Right ventricle myocardium superior (tissue), 1 donor: ENCODE data around the gene HAGH. TPM values are rescaled to one million over a fixed set of nuclear protein-coding genes. Genes with fewer than 3 reads are reported as not detected.
"Not testable (repeated sequence)": the region's sequence is repeated elsewhere in the genome, so short reads cannot be mapped to it uniquely, and the experiment has no call there.

Source experiments
- ATAC-seq: fragments of 200-7000 bp; cut with Tn5 transposase; one replicate; pipeline ENCODE4 v1.9.1; 2020; ENCODE audit warnings: mild to moderate bottlenecking; ENCODE audit not compliant: poor library complexity
- DNase-seq: peaks from one replicate; pipeline ENCODE4 v3.0.0-alpha.2; 2020
- intact Hi-C: fragments of 100-400 bp; cut with DNase I; formaldehyde crosslinking; loops from one replicate; pipeline ENCODE4 v1.11.2; 2022
- long read RNA-seq: library from polyadenylated mRNA; unstranded; transcript quantifications from one replicate; pipeline ENCODE4 v2.0.0, GENCODE V29; 2021
- total RNA-seq: library from RNA; stranded (reverse); fragmentation: NEBNext Ultra II Directional; extraction: Animal tissue kit (Norgen Biotek cat#: 25700); gene quantifications from one replicate; pipeline ENCODE4 v1.2.1, GENCODE V29; 2021
- donor health status: DM: no; HTN: yes; CAD: no; lungs with severe emphysema.

The HAGH gene
- total RNA-seq, result 163 TPM
- long read RNA-seq, transcript HAGH-201 (10 exons, 1,257 nt), result minor isoform, 68 of 268 reads
- long read RNA-seq, transcript HAGH-202 (9 exons, 2,984 nt), result major isoform, 137 of 268 reads
- long read RNA-seq, partial matches to known transcripts, result 48 of 268 reads
- long read RNA-seq, other reads (novel, unspliced or antisense), result 11 of 268 reads

DNA sequence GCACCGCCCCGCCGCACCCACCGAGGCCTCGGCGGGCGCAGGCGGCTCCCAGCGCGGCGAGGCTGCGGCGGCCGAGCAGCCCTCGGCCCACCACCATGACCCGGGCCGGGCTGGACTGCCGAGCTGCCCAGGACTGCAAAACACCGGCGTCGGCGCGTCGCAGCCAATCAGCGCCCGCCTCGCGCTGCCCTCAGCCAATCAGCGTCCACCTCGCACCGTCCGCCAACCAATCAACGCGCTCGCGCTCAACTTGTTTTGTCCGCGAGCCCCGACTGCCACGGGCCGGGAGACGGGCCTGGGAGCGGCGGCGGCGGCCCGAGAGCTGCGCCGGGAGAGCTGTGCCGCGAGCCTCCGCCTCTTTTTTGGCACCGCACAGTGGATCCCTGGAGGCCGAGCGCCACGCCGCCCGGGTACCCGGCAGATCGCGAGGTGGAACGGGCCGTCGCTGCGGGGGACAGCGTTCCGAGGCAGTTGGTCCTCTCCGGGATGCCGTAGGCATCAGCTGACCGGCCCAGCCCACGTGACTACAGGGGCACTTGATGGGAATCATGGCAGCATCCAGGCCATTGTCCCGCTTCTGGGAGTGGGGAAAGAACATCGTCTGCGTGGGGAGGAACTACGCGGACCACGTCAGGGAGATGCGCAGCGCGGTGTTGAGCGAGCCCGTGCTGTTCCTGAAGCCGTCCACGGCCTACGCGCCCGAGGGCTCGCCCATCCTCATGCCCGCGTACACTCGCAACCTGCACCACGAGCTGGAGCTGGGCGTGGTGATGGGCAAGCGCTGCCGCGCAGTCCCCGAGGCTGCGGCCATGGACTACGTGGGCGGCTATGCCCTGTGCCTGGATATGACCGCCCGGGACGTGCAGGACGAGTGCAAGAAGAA is at the start of gene HAGH, which contains the start of gene FAHD1:
TSS of gene HAGH (minus strand) at position 135 of the 883 bp plus-strand sequence. CDS start at position 97, 38 bp downstream.
TSS of gene FAHD1 (plus strand) at position 516 of the 883 bp plus-strand sequence. CDS start at position 549, 33 bp downstream.
- DNase-seq (peak; percentile 96), ATAC-seq (peak; percentile 98)
- intact Hi-C loops, result no loop called here

DNA sequence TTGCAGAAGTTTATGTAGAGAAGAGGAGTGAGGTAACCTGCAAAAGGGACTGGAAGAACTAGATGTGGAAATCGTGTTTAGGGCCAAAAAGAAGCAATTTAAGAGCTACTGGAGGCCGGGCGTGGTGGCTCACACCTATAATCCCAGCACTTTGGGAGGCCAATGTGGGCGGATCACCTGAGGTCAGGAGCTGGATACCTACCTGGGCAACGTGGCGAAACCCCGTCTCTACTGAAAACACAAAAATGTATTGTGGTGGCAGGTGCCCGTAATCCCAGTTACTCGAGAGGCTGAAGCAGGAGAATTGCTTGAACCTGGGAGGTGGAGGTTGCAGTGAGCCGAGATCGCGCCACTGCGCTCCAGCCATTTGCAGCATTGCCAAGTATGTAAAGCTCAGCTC is 49.4 kb upstream of the HAGH start:
- DNase-seq, ATAC-seq, intact Hi-C loops: not testable (repeated sequence)

DNA sequence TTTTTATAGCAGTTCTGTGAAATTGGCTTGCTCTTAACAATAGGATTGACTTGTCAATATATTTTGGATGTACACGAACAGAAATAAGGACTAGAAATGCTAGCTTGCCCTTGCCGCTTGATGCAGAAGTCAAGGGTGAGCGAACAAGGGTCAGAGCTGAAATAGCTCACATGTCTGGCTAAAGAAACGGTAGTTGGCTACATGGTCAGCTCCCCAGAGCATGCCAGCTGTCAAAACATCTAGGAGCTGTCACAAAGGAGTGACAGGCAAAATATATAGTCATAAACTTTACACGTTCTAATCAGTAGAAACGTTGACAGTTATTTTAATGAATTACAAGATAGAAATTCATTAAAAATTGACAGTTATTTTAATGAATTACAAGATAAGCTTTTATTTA is 48.2 kb upstream of the HAGH start:
- DNase-seq (no peak), ATAC-seq (no peak)
- intact Hi-C loops, result no loop called here

DNA sequence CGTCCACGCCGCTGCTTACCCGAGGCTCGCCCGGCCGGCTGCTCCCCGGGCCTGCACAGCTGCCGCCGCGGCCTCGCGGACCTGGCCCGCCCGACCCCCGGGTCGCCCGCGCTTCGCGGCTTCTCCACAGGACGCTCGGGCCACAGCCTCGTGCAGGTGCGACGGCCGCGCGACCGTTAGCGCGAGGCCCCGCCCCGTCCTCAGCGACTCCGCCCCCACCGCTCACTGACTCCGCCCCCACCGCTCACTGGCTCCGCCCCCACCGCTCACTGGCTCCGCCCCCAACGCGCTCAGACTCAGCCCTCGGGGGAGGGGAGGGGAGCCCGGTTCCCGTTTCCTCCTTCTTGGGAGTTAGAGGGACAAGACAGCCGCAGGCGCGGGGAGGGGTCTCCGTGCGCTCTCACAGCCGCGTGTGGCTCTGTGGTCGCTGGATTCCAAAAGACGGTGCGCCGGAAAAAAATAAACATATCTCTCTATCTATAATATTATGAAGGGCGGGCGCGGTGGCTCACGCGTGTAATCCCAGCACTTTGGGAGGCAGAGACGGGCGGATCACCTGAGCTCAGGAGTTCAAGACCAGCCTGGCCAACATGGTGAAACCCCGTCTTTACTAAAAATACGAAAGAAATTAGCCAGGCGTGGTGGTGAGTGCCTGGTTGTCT is 45.5 kb upstream of the HAGH start, which contains the start of gene MEIOB:
TSS of gene MEIOB (minus strand) at position 191 of the 662 bp plus-strand sequence. CDS start 3,989 bp downstream, outside the sequence.
- intact Hi-C loops, result no loop called here
- DNase-seq (no peak), ATAC-seq (no peak)

DNA sequence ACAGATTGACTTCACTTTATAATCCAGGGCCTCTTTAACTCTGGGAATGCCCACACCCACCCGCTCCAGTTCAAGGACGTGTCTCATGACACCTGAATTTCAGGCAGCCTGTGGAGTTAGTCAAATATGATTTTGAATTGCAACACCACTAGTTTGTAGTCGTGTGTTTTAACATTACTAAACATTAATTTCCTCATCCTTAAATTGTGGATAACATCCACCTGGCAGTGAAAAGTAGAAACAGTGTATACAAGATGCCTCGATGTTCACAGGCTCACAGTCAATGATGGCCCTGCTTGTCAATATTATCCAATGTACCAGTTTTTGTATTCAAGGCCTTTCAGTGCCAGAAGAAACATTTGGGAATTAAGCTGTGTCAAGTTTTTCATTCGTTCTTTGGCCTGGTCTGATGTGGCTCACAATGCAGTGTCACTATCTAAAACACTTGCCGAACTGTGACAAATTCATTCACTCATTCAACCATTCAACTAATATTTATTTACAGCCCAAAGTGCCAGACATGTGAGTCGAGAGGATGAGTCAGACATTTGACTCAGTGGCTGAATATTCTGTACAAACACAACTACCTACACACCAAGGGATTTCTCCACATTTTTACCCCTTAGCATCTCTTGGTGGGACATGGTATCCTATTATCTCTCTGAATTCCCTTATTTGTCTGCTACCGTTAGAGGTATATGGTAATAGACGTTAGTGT is 43.9 kb upstream of the HAGH start:
- ATAC-seq (no peak), DNase-seq (no peak)
- intact Hi-C loops, result no loop called here

DNA sequence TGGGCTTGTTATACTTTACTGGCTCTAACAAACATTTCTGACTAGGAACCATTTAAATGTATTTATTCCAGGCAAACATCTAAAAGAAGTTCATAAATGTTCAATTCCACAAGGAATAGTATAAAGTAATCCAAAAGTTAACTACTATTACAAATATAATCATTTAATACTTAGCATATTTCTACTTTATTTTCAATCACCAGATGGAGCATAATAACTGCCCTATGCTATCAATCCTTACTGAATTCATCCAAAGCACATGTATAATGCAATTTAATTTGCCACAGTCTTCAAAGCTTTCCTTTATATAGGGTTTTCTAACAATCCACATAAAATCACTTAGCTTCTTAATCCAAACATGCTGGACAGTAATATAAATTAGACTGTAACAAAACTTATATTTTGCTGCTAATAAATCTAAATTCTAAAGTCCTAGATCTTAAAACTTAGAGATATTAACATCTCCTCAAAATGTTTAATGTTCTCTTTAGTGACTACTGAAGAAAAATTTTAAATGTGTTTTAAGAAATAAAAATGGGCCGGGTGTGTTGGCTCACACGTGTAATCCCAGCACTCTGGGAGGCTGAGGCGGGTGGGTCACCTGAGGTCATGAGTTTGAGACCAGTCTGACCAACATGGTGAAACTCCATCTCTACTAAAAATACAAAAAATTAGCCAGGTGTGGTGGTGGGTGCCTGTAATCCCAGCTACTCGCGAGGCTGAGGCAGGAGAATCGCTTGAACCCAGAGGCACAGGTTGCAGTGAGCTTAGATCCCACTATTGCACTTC is 39.5 kb upstream of the HAGH start:
- intact Hi-C loops, result no loop called here
- DNase-seq (no peak), ATAC-seq (no peak)

DNA sequence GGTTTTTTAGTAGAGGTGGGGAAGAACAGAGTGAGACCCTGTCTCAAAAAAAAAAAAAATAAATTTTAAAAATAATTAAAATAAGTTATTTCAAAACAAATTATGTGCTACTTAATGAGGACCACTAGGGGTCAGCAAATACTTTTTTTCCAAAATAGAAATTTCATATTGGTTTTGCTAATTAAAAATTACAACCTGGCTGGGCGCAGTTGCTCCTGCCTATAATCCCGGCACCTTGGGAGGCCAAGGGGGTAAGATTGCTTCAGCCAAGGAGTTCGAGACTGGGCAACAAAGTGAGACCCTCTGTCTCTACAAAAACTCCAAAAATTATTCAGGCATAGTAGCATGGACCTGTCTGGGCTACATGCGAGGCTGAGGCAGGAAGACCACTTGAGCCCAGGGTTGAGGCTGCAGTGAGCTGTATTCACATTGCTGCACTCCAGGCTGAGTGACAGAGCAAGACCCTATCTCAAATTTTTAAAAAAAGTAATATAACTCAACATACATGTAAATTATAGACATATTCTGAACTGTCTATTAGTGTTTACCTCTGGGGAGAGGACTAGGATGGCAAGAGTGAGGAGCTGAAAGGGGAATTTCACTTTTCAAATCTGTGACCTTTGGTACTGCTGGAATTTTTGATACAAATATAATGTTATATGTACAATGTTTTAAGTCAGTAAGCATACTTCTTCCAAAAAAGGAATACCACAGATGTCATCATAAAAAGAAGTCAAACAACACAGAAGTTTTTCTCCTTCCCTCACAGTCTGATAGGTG is 37.2 kb upstream of the HAGH start:
- intact Hi-C loops, result loop anchor here (5.0 kb wide), 1 partner anchor 63 kb away; no protein-coding TSS in a partner anchor
- no peak for ATAC-seq

DNA sequence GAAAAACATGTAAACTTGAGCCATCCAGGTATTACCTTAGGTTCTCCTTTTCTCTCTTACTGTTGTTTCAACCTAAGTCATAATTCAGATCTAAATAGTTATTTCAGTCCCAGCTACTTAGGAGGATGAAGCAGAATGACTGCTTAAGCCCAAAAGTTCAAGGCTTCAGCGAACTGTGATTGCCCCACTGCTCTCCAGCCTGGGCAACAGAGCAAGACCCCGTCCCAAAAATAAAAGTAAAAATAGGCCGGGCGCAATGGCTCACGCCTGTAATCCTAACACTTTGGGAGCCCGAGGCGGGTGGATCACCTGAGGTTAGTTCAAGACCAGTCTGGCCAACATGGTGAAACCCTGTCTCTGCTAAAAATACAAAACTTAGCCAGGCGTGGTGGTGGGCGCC is 35.8 kb upstream of the HAGH start:
- ATAC-seq (no peak), DNase-seq (no peak)
- intact Hi-C loops, result loop anchor here (5.0 kb wide), 1 partner anchor 65 kb away; no protein-coding TSS in a partner anchor

More for the DNA sequence above, 37.2 kb upstream of the HAGH start:
- DNase-seq, result no peak

DNA sequence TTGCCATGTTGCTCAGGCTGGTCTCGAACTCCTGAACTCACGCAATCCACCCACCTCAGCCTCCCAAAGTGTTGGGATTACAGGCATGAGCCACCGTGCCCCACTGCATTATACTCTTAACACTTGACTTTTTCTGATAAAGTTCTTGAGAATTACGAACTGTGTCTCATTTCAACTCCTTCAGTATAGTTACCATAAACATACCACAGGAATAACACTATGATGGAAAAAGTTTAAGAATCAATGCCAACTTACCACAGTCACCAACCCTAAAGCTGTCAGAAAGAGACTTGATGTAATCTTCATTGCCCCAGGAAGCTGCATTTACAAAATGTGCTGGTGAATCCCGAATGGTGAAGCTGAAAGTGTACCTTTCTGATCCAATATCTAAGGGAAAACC is 35.1 kb upstream of the HAGH start:
- ATAC-seq (no peak), DNase-seq (no peak)
- intact Hi-C loops, result loop anchor here (5.0 kb wide), 1 partner anchor 66 kb away; no protein-coding TSS in a partner anchor

DNA sequence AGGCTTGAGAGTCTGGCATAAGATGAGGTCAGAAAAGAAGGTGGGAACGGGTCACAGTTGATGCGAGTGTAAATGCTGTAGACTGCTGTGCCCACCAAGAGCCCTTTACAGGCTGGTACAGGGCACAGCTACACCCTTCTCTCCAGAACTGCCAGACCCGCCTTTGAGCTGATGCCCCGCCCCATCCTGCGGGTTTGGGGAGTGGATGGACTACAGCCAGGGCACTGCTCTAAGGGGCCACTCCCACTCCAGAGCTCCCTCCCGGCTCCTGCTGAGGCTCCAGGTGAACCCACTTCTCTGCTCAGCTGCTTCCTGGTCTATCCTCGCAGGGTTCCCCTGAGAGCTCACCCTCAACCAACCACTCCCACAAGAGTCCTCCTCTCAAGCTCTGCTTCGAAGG is 33.0 kb upstream of the HAGH start:
- DNase-seq (no peak), ATAC-seq (no peak)
- intact Hi-C loops, result loop anchor here (5.0 kb wide), 1 partner anchor 68 kb away; no protein-coding TSS in a partner anchor

DNA sequence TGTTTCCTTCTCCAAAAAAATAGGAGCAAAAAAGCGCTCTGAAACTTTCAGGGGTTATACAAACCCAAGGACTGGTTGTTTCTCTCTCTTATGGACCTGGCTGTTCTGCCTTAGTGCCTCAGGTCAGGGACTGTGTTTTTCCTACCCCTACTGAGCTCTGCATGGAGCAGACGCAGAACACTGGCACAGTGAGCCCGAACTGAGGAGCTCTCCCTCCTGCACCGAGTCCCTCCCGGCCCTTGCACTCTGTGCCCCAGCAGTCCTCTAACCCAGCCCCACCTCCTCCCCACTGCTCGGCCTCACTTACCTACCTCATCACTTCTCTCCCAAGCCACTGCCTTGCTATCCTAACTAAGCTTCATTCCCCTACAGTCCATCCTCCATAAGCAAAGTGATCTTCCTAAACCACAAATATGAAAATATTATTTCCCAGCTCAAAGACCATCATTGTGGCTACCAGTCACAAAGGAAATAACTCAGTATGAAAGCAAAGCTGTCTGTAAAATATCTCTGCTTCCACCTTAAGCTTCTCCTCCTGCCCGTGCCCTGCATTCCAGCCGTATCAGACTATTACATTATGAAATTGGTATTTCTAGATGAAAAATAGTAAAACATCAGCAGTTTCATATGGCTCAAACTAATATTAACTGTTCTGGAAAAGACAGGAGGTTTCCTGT is 31.7 kb upstream of the HAGH start:
- no peak for ATAC-seq
- intact Hi-C loops, result no loop called here
- DNase-seq, result no peak

DNA sequence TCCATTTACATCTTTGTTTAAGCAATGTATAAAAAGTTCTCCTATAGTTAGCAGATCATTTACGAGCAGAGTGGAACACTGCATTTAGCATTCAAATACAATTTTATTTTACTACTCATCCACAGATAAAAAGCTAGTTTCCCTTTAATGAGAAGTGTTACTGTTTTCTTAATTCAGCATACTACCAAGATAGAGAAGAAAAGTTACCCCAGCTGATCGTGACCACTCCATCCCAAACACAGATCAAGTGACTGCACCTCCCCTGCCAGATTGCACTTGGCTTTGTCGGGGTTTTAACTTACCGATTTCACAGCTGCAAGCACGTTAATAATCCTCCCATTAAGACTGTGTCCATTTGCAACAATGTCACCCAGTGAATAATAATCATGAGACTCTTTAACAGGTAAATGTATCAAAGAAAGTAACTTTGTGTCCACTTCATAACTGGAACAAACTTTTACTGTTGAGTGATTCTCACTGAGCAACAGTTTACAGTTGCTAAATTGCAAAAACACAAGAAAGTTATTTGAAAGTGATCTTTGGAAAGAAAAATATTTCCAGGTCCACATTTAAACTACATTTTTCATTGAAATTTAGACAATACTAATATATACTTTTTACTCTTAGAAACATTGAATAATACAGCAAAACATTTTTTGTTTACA is 30.9 kb upstream of the HAGH start:
- ATAC-seq (no peak), DNase-seq (no peak)
- intact Hi-C loops, result no loop called here

DNA sequence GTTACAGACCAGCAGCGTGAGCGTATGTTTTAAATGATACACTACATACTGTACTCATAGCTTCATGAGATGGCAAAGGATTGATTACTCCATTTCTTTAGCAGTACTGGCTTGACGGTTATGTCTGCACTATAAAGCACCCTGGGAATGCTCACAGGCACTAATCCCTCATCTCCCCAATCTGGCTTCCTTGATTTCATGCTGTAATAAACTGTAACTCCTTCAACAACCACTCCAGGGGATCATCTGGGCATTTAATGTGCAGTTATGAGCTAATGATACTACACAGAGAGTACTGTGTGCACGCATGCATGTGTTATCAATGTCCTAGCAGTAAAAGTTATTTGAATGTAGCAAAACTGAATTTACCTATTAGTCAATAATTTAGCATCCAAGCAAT is 25.2 kb upstream of the HAGH start:
- intact Hi-C loops, result no loop called here
- ATAC-seq, result no peak

DNA sequence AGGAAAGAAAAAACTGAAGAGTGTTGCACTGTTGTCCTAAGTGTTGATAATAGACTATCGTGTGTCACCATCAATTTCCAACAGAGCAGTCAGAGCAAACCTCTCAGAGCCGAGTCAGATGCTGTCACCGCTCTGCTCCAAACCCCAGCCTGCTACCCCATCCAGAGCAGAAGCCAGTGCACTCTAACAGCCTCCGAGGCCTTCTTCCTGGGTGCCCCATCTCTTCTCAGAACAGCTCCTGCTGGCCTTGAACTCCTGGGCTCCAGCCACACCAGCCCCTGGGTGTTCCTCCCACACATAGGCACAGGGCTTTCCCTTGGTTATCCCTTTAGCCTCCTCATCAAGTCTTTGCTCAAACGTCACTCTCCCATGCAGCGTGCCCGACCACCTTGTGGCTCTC is 24.4 kb upstream of the HAGH start:
- no peak for ATAC-seq
- intact Hi-C loops, result no loop called here
- DNase-seq, result no peak

More for the DNA sequence above, 25.2 kb upstream of the HAGH start:
- DNase-seq, result no peak

DNA sequence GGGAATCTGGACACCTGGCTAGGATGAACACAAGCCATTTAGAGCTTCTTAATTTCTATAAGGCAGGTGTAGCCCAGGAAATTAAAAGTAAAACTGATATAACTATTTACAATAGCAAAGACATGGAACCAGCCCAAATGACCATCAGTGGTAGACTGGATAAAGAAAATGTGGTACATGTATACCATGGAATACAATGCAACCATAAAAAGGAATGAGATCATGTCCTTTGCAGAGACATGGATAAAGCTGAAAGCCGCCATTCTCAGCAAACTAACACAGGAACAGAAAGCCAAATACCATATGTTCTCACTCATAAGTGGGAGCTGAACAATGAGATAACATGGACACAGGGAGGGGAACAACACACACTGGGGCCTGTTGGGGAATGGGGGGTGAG is 19.8 kb upstream of the HAGH start:
- intact Hi-C loops, result no loop called here
- ATAC-seq, result no peak

DNA sequence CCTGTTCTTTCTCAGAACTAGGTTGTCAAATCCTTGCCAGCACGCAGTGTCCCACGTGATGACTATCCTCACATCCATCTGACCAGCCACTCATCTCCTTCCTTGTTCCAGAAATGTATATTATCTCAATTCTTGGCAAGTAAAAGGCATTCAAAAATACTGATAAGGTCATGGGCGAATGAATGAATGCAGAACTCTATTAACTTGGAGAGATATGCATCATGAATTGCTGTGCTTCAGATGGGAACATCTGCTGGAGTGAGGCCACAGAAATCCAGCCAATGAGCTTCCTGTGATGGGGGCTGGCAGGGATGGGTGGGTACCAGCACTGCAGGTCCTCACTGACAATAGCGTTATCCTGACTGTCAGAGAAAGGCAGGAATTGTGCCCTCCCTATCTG is 19.4 kb upstream of the HAGH start:
- DNase-seq, result no peak
- no peak for ATAC-seq
- intact Hi-C loops, result no loop called here

More for the DNA sequence above, 19.8 kb upstream of the HAGH start:
- no peak for DNase-seq
